Activated CD8-positive, alpha-beta T cell treated with anti-CD3 and anti-CD28 coated beads, Interleukin-2, amount 10 ng/mL, durations not matched to agents 7 days and 5 days (primary cell): ENCODE data around the gene NKTR. TPM values are rescaled to one million over a fixed set of nuclear protein-coding genes. Genes with fewer than 3 reads are reported as not detected.

ENCODE experiments used
- ATAC-seq: fragments of 150-1000 bp; cut with Tn5 transposase; one replicate; pipeline ENCODE4 v1.10.0; 2021; ENCODE audit warnings: moderate library complexity
- CTCF ChIA-PET: fragments of 350-600 bp; sonication (Branson Sonifier 250); formaldehyde crosslinking; loops from one replicate; lab custom pipeline; 2021; ENCODE audit warnings: antibody characterized with exemption; lab: Charles Lee
- POLR2A ChIA-PET: fragments of 350-600 bp; sonication (Branson Sonifier 250); formaldehyde crosslinking; loops from one replicate; lab custom pipeline; 2021; ENCODE audit warnings: antibody characterized with exemption; lab: Charles Lee
- DNase-seq: peaks from one replicate; pipeline ENCODE4 v3.0.0-alpha.2; 2020
- H3K27ac Mint-ChIP-seq: one replicate; pipeline ENCODE4 v1.8.0; 2021; ENCODE audit warnings: mild to moderate bottlenecking, mixed read lengths
- H3K27me3 Mint-ChIP-seq: one replicate; pipeline ENCODE4 v1.8.0; 2021; ENCODE audit warnings: low read depth, mixed read lengths
- H3K36me3 Mint-ChIP-seq: one replicate; pipeline ENCODE4 v1.8.0; 2021; ENCODE audit warnings: low read depth, mixed read lengths
- H3K4me1 Mint-ChIP-seq: one replicate; pipeline ENCODE4 v1.8.0; 2021; ENCODE audit warnings: low read depth, mixed read lengths
- H3K4me3 Mint-ChIP-seq: one replicate; pipeline ENCODE4 v1.8.0; 2021; ENCODE audit warnings: mild to moderate bottlenecking, mixed read lengths
- H3K9me3 Mint-ChIP-seq: one replicate; pipeline ENCODE4 v1.8.0; 2022; ENCODE audit warnings: mixed read lengths; ENCODE audit not compliant: insufficient read depth
- total RNA-seq, 2 experiments: library from RNA; stranded (reverse); gene quantifications; one replicate each; pipeline ENCODE4 v1.2.3, GENCODE V29; 2021

The NKTR gene
- total RNA-seq, 2 experiments from 2014 or later, result 85.9 to 90.3 TPM

DNA sequence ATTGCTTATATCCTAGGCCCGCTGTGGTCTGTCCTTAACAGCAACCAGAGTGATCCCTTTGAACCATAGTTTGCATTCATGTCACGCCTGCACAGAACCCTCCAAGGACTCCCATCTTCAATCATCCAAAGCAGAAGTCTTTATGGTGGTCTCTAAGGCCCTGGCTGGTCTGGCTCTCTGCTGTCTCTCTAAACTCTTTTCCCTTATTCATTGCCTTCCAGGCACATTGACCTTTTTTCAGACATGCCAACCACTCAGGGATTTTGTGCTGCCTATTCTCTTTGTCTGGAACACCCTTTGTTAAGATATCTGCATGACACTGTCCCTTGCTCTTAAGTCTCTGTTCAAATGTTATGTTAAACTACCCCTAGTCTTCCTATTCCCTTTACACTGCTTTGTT, 31.1 kb downstream of the NKTR start:
- Mint-ChIP-seq H3K27ac (no peak overlapping the region), H3K27me3 (no peaks in the 10 kb centered on the region), H3K36me3 (peaks cover 48% of the 10 kb centered on the region), H3K9me3 (no peaks in the 10 kb centered on the region), H3K4me1 (peaks cover 2% of the 10 kb centered on the region), H3K4me3 (no peak overlapping the region)
- ATAC-seq, result no peak
- DNase-seq, result no peak
- CTCF ChIA-PET, result no interaction called here
- POLR2A ChIA-PET, result no interaction called here

GRCh38 chr3:42632146-42632545, 31.7 kb downstream of the NKTR start:
- Mint-ChIP-seq H3K9me3 (no peaks in the 10 kb centered on the region), H3K27me3 (no peaks in the 10 kb centered on the region), H3K36me3 (peaks cover 48% of the 10 kb centered on the region), H3K4me1 (peaks cover 2% of the 10 kb centered on the region), H3K4me3 (no peak overlapping the region), H3K27ac (no peak overlapping the region)
- no peak for DNase-seq
- ChIA-PET CTCF (no interaction called here), POLR2A (no interaction called here)
- no peak for ATAC-seq

DNA sequence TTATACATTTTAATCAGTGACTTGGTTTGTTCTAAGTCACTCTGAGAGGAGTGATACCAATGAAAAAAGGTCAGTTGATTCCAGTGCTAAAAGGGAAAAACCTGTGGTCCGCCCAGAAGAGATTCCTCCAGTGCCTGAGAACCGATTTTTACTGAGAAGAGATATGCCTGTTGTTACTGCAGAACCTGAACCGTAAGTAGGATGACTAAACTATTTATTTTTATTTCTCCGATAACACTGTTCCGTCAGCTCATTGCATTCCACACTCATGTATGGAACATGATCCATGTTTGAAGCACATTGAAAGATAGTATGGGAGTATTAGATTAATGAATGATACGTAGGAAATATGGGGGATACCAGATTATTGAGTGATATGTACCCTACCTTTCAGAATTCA, 33.1 kb downstream of the NKTR start:
- no peak for ATAC-seq
- peaks cover 2% of the 10 kb centered on the region for H3K4me1 Mint-ChIP-seq
- CTCF ChIA-PET, result interaction anchor here (0.9 to 1.1 kb wide), 2 partner anchors 20 to 31 kb away, joined by 3 to 4 read pairs; no protein-coding TSS in a partner anchor
- H3K4me3 Mint-ChIP-seq, result no peak overlapping the region
- no peaks in the 10 kb centered on the region for H3K9me3 Mint-ChIP-seq
- no peaks in the 10 kb centered on the region for H3K27me3 Mint-ChIP-seq
- no peak for DNase-seq
- POLR2A ChIA-PET, result no interaction called here
- H3K36me3 Mint-ChIP-seq, result peaks cover 42% of the 10 kb centered on the region
- no peak overlapping the region for H3K27ac Mint-ChIP-seq

DNA sequence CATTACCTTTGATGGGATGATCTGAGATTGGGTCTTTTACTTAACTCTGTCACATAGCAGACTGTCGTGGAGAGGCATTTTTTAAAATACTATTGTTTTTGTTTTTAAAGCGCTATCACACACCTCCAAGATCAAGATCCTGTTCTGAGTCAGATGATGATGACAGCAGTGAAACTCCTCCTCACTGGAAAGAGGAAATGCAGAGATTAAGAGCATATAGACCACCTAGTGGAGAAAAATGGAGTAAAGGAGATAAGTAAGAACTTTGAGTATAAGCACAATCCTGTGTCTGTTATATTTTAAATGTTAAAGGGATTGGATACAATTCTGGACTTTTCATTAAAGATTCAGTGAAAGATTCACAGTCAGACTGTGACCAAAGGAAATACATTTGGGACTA, 34.6 kb downstream of the NKTR start:
- Mint-ChIP-seq H3K4me1 (peaks cover 2% of the 10 kb centered on the region), H3K36me3 (peaks cover 36% of the 10 kb centered on the region), H3K27me3 (no peaks in the 10 kb centered on the region), H3K9me3 (no peaks in the 10 kb centered on the region), H3K4me3 (no peak overlapping the region), H3K27ac (peak overlapping the region; percentile 23)
- no peak for ATAC-seq
- no peak for DNase-seq
- ChIA-PET POLR2A (no interaction called here), CTCF (interaction anchor here (2.7 kb wide), 1 partner anchor 22 kb away, joined by 21 read pairs; no protein-coding TSS in a partner anchor)

- Mint-ChIP-seq H3K9me3 (no peaks in the 10 kb centered on the region), H3K27me3 (no peaks in the 10 kb centered on the region), H3K4me1 (peaks cover 7% of the 10 kb centered on the region), H3K4me3 (no peak overlapping the region), H3K27ac (no peak overlapping the region), H3K36me3 (peaks cover 31% of the 10 kb centered on the region)
- ATAC-seq (no peak), DNase-seq (no peak)
- CTCF ChIA-PET, result interaction anchor here (0.8 to 2.7 kb wide), 12 partner anchors 13 to 136 kb away, joined by 3 to 21 read pairs (median 4); partner anchors contain the start of genes NKTR and SEC22C
- POLR2A ChIA-PET, result interaction anchor here (1.5 kb wide), 1 partner anchor 36 kb away, joined by 5 read pairs; the partner anchor contains the start of gene NKTR
Observed at GRCh38 chr3:42637001-42637400, 36.5 kb downstream of the NKTR start.

- ChIA-PET CTCF (interaction anchor here (2.5 kb wide), 2 partner anchors 28 to 56 kb away, joined by 9 to 21 read pairs; partner anchors contain the start of gene SEC22C), POLR2A (interaction anchor here (1.5 kb wide), 1 partner anchor 38 kb away, joined by 5 read pairs; the partner anchor contains the start of gene NKTR)
Observed at GRCh38 chr3:42638339-42638842, 37.9 kb downstream of the NKTR start.

GRCh38 chr3:42639192-42639591, 38.7 kb downstream of the NKTR start:
- H3K27me3 Mint-ChIP-seq, result no peaks in the 10 kb centered on the region
- no peak overlapping the region for H3K27ac Mint-ChIP-seq
- DNase-seq, result no peak
- no peak for ATAC-seq
- ChIA-PET POLR2A (interaction anchor here (0.7 kb wide), 1 partner anchor 49 kb away, joined by 3 read pairs; no protein-coding TSS in a partner anchor), CTCF (no interaction called here)
- H3K4me1 Mint-ChIP-seq, result peaks cover 7% of the 10 kb centered on the region
- peaks cover 34% of the 10 kb centered on the region for H3K36me3 Mint-ChIP-seq
- H3K9me3 Mint-ChIP-seq, result no peaks in the 10 kb centered on the region
- H3K4me3 Mint-ChIP-seq, result no peak overlapping the region

More at GRCh38 chr3:42638339-42638842, 37.9 kb downstream of the NKTR start:
- Mint-ChIP-seq H3K27ac (no peak overlapping the region), H3K27me3 (no peaks in the 10 kb centered on the region), H3K4me1 (peaks cover 7% of the 10 kb centered on the region), H3K9me3 (no peaks in the 10 kb centered on the region), H3K36me3 (peaks cover 36% of the 10 kb centered on the region), H3K4me3 (no peak overlapping the region)
- DNase-seq (peak; percentile 62), ATAC-seq (peak; percentile 82)

GRCh38 chr3:42640129-42640528, 39.6 kb downstream of the NKTR start:
- H3K27me3 Mint-ChIP-seq, result no peaks in the 10 kb centered on the region
- DNase-seq (no peak), ATAC-seq (no peak)
- POLR2A ChIA-PET, result no interaction called here
- H3K4me1 Mint-ChIP-seq, result peaks cover 6% of the 10 kb centered on the region
- no peaks in the 10 kb centered on the region for H3K9me3 Mint-ChIP-seq
- no peak overlapping the region for H3K27ac Mint-ChIP-seq
- no peak overlapping the region for H3K4me3 Mint-ChIP-seq
- H3K36me3 Mint-ChIP-seq, result peaks cover 39% of the 10 kb centered on the region
- CTCF ChIA-PET, result no interaction called here

- POLR2A ChIA-PET, result interaction anchor here (0.9 to 1.9 kb wide), 2 partner anchors 11 to 51 kb away, joined by 3 to 7 read pairs; partner anchors contain the start of gene SS18L2
- Mint-ChIP-seq H3K4me3 (no peak overlapping the region), H3K4me1 (peaks cover 6% of the 10 kb centered on the region), H3K9me3 (no peaks in the 10 kb centered on the region), H3K27me3 (no peaks in the 10 kb centered on the region), H3K36me3 (peaks cover 40% of the 10 kb centered on the region), H3K27ac (peak overlapping the region; percentile 45)
- peak; percentile 19 for DNase-seq
- ATAC-seq, result no peak
- CTCF ChIA-PET, result no interaction called here
Observed at GRCh38 chr3:42640771-42641370, 40.4 kb downstream of the NKTR start.

GRCh38 chr3:42647821-42648459, 47.5 kb downstream of the NKTR start:
- ATAC-seq (no peak), DNase-seq (peak; percentile 11)
- Mint-ChIP-seq H3K4me1 (peaks cover 17% of the 10 kb centered on the region), H3K36me3 (peaks cover 38% of the 10 kb centered on the region), H3K27ac (no peak overlapping the region), H3K27me3 (no peaks in the 10 kb centered on the region), H3K4me3 (no peak overlapping the region), H3K9me3 (no peaks in the 10 kb centered on the region)
- CTCF ChIA-PET, result interaction anchor here (1.4 to 1.5 kb wide), 3 partner anchors 12 to 96 kb away, joined by 3 to 4 read pairs (median 3); no protein-coding TSS in a partner anchor
- POLR2A ChIA-PET, result no interaction called here

GRCh38 chr3:42649006-42649405, 48.5 kb downstream of the NKTR start:
- CTCF ChIA-PET, result interaction anchor here (1.4 to 1.5 kb wide), 2 partner anchors 12 to 13 kb away, joined by 3 read pairs; no protein-coding TSS in a partner anchor

More at GRCh38 chr3:42649006-42649405, 48.5 kb downstream of the NKTR start:
- H3K36me3 Mint-ChIP-seq, result peaks cover 28% of the 10 kb centered on the region
- H3K4me3 Mint-ChIP-seq, result no peak overlapping the region
- DNase-seq (no peak), ATAC-seq (no peak)
- POLR2A ChIA-PET, result no interaction called here
- no peaks in the 10 kb centered on the region for H3K9me3 Mint-ChIP-seq
- H3K27me3 Mint-ChIP-seq, result peaks cover 2% of the 10 kb centered on the region
- no peak overlapping the region for H3K27ac Mint-ChIP-seq
- peaks cover 28% of the 10 kb centered on the region for H3K4me1 Mint-ChIP-seq
